K562 (cell line): ENCODE data around the gene NDUFB10. TPM values are rescaled to one million over a fixed set of nuclear protein-coding genes. Genes with fewer than 3 reads are reported as not detected.
A peak's percentile ranks its signal among the peaks of the same experiment; 100 is the strongest.

Experiments used
- ARID1B ChIP-seq: fragments of 450-650 bp; IDR thresholded peaks from 2 replicates; pipeline ENCODE4 v1.6.1; 2016; ENCODE audit warnings: antibody characterized with exemption, mild to moderate bottlenecking, inconsistent platforms
- CEBPB ChIP-seq: fragments of 450-650 bp; IDR thresholded peaks from 2 replicates; pipeline ENCODE4 v1.6.1; 2016; ENCODE audit warnings: missing genetic modification characterization, missing compliant biosample characterization
- COPS2 ChIP-seq: fragments of 450-650 bp; conservative IDR thresholded peaks from 2 replicates; pipeline ENCODE4 v1.6.1; 2016; ENCODE audit warnings: mild to moderate bottlenecking, moderate library complexity
- FUS ChIP-seq: fragments of 200-400 bp; formaldehyde crosslinking; optimal IDR thresholded peaks from 2 replicates; pipeline ENCODE3; 2017; ENCODE audit warnings: low read depth, low read length
- HDAC8 ChIP-seq: fragments of 450-650 bp; IDR thresholded peaks from 2 replicates; pipeline ENCODE4 v1.6.1; 2016; ENCODE audit warnings: mild to moderate bottlenecking, missing genetic modification characterization, moderate library complexity, missing compliant biosample characterization
- HMG20B ChIP-seq: fragments of 250-450 bp; sonication (Bioruptor Pico); IDR thresholded peaks from 2 replicates; pipeline ENCODE4 v1.5.0; 2021; ENCODE audit warnings: mild to moderate bottlenecking
- HMGN3 ChIP-seq: IDR thresholded peaks from 2 replicates; pipeline ENCODE4 v1.6.1; 2011; ENCODE audit warnings: borderline replicate concordance, low read depth, mild to moderate bottlenecking, mixed read lengths, low read length; ENCODE audit not compliant: insufficient read length; ENCODE audit errors: extremely low read depth
- NEUROD1 ChIP-seq: fragments of 150-350 bp; IDR thresholded peaks from 2 replicates; pipeline ENCODE4 v1.6.1; 2014; ENCODE audit warnings: borderline replicate concordance, low read length, low read depth; ENCODE audit not compliant: partially characterized antibody
- NFIC ChIP-seq: fragments of 450-650 bp; IDR thresholded peaks from 2 replicates; pipeline ENCODE4 v1.6.1; 2017; ENCODE audit warnings: mild to moderate bottlenecking, inconsistent platforms
- SREBF1 ChIP-seq: fragments of 150-350 bp; IDR thresholded peaks from 2 replicates; pipeline ENCODE4 v1.6.1; 2014; ENCODE audit warnings: antibody characterized with exemption, low read depth, low read length, borderline replicate concordance
- THRA ChIP-seq: fragments of 450-650 bp; IDR thresholded peaks from 2 replicates; pipeline ENCODE4 v1.6.1; 2017; ENCODE audit warnings: mild to moderate bottlenecking, moderate library complexity
- TOE1 ChIP-seq, 2 experiments: fragments of 450-650 bp in 1 of 2; sonication (generic) in 1 of 2; formaldehyde crosslinking in 1 of 2; IDR thresholded peaks; 2 replicates each; pipeline versions ENCODE4 v1.7.1 to v1.8.0; 2016 to 2022; ENCODE audit warnings: borderline replicate concordance in 2 of 2, mild to moderate bottlenecking in 2 of 2, antibody characterized with exemption in 1 of 2, inconsistent platforms in 1 of 2, low read depth in 1 of 2, missing genetic modification reagents in 1 of 2, moderate library complexity in 1 of 2
- ZFP30 ChIP-seq: fragments of 250-450 bp; sonication (Bioruptor Pico); IDR thresholded peaks from 2 replicates; pipeline ENCODE4 v1.8.0; 2022; ENCODE audit warnings: moderate library complexity, mild to moderate bottlenecking, inconsistent platforms, borderline replicate concordance
- polyA plus RNA-seq, 8 experiments: library from polyadenylated mRNA; depleted of rRNA in 4 of 8; stranded (reverse) in 5 of 8; unstranded in 3 of 8; fragments of >200 nt; fragmentation: Nextera tagmentation in 2 of 8; fragmentation: Illumina TruSeq in 1 of 8; extraction: Ambion mirVana in 2 of 8; extraction: Trizol in 1 of 8; gene quantifications; 2 replicates each; pipeline versions ENCODE4 v1.2.1 to v1.2.3, GENCODE V29; 2011 to 2014; ENCODE audit warnings: inconsistent platforms in 1 of 8, missing spikeins in 1 of 8
- total RNA-seq, 7 experiments: library from RNA; depleted of rRNA in 6 of 7; stranded (reverse); fragments of >200 nt in 6 of 7; fragmentation: Illumina TruSeq in 2 of 7; extraction: Trizol in 2 of 7; gene quantifications; 2 replicates each; pipeline versions ENCODE4 v1.2.1 to v1.2.3, GENCODE V29; 2011 to 2021; ENCODE audit warnings: low replicate concordance in 1 of 7
- TF ChIP-seq, protein P1 (sequence below), 2 experiments: fragments of 450-650 bp in 1 of 2; IDR thresholded peaks; 2 replicates each; pipeline ENCODE4 v1.6.1; 2011 to 2017; ENCODE audit warnings: low read depth in 2 of 2, antibody characterized with exemption in 1 of 2, borderline replicate concordance in 1 of 2, low read length in 1 of 2, mild to moderate bottlenecking in 1 of 2, mixed read lengths in 1 of 2; ENCODE audit not compliant: control insufficient read depth in 1 of 2
- TF ChIP-seq, protein P2 (sequence below): IDR thresholded peaks from 2 replicates; pipeline ENCODE4 v1.6.1; 2011; ENCODE audit warnings: borderline replicate concordance, low read depth, mild to moderate bottlenecking, moderate library complexity, low read length; ENCODE audit not compliant: insufficient read depth, poor library complexity, severe bottlenecking
- TF ChIP-seq, protein P3 (sequence below): fragments of 250-450 bp; sonication (Bioruptor Pico); IDR thresholded peaks from 2 replicates; pipeline ENCODE4 v1.4.0; 2020; ENCODE audit warnings: mild to moderate bottlenecking, moderate library complexity, borderline replicate concordance

The NDUFB10 gene
- total and polyA plus RNA-seq, 9 of the 15 experiments (the other 6 are each of a cell fraction or from before 2014, with no cell fraction given), result 69.3 to 527 (median 161) TPM

DNA sequence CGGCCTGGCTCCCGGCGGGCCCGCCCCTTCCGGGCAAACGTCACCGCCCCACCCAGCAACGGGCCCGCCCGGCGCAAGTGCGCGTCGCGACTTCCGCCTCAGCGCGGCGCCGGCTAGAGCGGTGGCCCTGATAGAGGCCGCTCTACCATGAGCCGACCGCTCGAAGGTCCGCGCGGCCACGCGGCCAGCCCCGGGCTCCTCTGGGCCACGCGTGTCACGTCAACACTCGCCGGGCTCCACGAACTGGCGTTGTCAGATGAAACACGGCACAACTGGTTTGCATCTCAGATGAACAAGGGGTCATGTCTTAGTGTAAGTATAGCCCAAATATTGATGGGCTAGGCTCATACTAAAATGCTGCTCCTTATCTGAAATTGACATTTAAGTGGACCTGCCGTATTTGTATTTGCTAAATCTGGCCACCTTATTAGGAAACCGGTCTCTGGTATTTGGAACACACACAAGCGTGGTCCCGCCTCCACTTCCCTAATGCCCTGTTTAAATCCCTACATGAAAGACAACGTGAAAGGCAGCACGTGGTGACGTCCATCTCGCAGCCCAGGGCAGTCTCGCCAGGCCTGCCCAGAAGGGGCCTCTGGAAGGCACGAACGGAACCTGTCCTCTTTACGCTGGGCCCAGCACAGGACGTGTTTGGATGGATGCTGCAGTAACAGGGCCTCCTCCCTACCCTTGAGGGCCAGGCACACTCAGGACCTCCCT lies 50.6 kb downstream of the NDUFB10 start, which contains the start of gene ZNF598 (continued):
- TF ChIP-seq THRA (no peak), COPS2 (no peak), TOE1 (IDR thresholded peaks at IDR 0.05; ENCODE audit: borderline replicate concordance) (peak; percentile 43; the same call in 1 of the 2 replicates), TOE1 (CRISPR knock-in tag; IDR thresholded peaks at IDR 0.05; ENCODE audit: borderline replicate concordance, low read depth) (no peak), NEUROD1 (peak; percentile 39), ARID1B (0 out of 2 replicates have a peak, but pooled peaks have one; percentile 22), SREBF1 (no peak), CEBPB (tag) (no peak), HMGN3 (peak; percentile 38), HMG20B (CRISPR knock-in tag) (no peak), HDAC8 (tag) (no peak; the same call in 1 of the 2 replicates), ZFP30 (CRISPR knock-in tag) (no peak), FUS (no peak), NFIC (peak; percentile 47)
- TF ChIP-seq, protein P1, sequence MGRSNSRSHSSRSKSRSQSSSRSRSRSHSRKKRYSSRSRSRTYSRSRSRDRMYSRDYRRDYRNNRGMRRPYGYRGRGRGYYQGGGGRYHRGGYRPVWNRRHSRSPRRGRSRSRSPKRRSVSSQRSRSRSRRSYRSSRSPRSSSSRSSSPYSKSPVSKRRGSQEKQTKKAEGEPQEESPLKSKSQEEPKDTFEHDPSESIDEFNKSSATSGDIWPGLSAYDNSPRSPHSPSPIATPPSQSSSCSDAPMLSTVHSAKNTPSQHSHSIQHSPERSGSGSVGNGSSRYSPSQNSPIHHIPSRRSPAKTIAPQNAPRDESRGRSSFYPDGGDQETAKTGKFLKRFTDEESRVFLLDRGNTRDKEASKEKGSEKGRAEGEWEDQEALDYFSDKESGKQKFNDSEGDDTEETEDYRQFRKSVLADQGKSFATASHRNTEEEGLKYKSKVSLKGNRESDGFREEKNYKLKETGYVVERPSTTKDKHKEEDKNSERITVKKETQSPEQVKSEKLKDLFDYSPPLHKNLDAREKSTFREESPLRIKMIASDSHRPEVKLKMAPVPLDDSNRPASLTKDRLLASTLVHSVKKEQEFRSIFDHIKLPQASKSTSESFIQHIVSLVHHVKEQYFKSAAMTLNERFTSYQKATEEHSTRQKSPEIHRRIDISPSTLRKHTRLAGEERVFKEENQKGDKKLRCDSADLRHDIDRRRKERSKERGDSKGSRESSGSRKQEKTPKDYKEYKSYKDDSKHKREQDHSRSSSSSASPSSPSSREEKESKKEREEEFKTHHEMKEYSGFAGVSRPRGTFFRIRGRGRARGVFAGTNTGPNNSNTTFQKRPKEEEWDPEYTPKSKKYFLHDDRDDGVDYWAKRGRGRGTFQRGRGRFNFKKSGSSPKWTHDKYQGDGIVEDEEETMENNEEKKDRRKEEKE (IDR thresholded peaks at IDR 0.05; ENCODE audit: borderline replicate concordance in 1 of 2, control insufficient read depth in 1 of 2, low read depth in 2 of 2, low read length in 1 of 2), result no peak
- TF ChIP-seq, protein P2, sequence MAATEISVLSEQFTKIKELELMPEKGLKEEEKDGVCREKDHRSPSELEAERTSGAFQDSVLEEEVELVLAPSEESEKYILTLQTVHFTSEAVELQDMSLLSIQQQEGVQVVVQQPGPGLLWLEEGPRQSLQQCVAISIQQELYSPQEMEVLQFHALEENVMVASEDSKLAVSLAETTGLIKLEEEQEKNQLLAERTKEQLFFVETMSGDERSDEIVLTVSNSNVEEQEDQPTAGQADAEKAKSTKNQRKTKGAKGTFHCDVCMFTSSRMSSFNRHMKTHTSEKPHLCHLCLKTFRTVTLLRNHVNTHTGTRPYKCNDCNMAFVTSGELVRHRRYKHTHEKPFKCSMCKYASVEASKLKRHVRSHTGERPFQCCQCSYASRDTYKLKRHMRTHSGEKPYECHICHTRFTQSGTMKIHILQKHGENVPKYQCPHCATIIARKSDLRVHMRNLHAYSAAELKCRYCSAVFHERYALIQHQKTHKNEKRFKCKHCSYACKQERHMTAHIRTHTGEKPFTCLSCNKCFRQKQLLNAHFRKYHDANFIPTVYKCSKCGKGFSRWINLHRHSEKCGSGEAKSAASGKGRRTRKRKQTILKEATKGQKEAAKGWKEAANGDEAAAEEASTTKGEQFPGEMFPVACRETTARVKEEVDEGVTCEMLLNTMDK, result no peak
- TF ChIP-seq, protein P3, sequence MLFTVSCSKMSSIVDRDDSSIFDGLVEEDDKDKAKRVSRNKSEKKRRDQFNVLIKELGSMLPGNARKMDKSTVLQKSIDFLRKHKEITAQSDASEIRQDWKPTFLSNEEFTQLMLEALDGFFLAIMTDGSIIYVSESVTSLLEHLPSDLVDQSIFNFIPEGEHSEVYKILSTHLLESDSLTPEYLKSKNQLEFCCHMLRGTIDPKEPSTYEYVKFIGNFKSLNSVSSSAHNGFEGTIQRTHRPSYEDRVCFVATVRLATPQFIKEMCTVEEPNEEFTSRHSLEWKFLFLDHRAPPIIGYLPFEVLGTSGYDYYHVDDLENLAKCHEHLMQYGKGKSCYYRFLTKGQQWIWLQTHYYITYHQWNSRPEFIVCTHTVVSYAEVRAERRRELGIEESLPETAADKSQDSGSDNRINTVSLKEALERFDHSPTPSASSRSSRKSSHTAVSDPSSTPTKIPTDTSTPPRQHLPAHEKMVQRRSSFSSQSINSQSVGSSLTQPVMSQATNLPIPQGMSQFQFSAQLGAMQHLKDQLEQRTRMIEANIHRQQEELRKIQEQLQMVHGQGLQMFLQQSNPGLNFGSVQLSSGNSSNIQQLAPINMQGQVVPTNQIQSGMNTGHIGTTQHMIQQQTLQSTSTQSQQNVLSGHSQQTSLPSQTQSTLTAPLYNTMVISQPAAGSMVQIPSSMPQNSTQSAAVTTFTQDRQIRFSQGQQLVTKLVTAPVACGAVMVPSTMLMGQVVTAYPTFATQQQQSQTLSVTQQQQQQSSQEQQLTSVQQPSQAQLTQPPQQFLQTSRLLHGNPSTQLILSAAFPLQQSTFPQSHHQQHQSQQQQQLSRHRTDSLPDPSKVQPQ (CRISPR knock-in tag), result no peak
